WI38 (cell line): Measurements from ENCODE around the gene NANOS2.
A peak's percentile ranks its signal among the peaks of the same experiment; 100 is the strongest.

Source experiments
- H3K4me3 ChIP-seq: 2 replicates; pipeline ENCODE4 v1.5.1; 2011; ENCODE audit warnings: low read depth, mild to moderate bottlenecking, control low read depth, low read length
- CTCF ChIP-seq: IDR thresholded peaks from 2 replicates; pipeline ENCODE4 v1.5.1; 2012; ENCODE audit warnings: low read depth, mild to moderate bottlenecking, control low read depth, low read length

The NANOS2 gene

GRCh38 chr19:45955905-45956608 lies 41.5 kb upstream of the NANOS2 start:
- H3K4me3 ChIP-seq: no peak overlapping the region
- no peak for TF ChIP-seq CTCF

- no peak overlapping the region for H3K4me3 ChIP-seq
- TF ChIP-seq CTCF: no peak
Observed at GRCh38 chr19:45954156-45954555, 39.6 kb upstream of the NANOS2 start.

DNA sequence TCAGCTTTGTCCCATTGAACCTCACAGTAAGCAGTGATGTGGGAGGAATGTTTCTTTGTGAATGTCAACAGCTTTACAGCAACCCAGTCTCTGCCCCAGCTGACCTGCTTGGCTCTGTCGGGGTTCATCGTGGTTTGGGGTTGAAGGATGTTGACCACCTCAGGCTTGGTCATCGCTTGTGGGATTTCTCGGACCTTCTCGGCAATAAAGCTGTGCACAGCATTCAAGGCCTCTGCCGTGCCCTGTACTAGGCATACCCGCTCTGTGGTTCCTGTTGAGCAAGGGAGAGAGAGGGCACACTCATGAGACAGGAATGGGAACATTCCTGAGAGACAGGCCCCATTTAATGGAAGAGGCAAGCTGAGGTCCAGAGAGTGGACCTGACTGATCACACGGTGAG lies 39.1 kb upstream of the NANOS2 start:
- H3K4me3 ChIP-seq: no peak overlapping the region
- TF ChIP-seq CTCF: no peak

- TF ChIP-seq CTCF: no peak
- H3K4me3 ChIP-seq: peak overlapping the region; percentile 40
Observed at GRCh38 chr19:45952686-45953505, 38.3 kb upstream of the NANOS2 start.

- no peak overlapping the region for H3K4me3 ChIP-seq
- TF ChIP-seq CTCF: no peak
Observed at GRCh38 chr19:45952341-45952685, 37.7 kb upstream of the NANOS2 start.

- TF ChIP-seq CTCF: no peak
- H3K4me3 ChIP-seq: no peak overlapping the region
Observed at GRCh38 chr19:45947926-45948325, 33.3 kb upstream of the NANOS2 start.

GRCh38 chr19:45940515-45940805 lies 25.9 kb upstream of the NANOS2 start:
- TF ChIP-seq CTCF: no peak
- no peak overlapping the region for H3K4me3 ChIP-seq
